Type B pancreatic cell (in vitro differentiated cells): Measurements from ENCODE around the gene METTL26. TPM values are rescaled to one million over a fixed set of nuclear protein-coding genes. Genes with fewer than 3 reads are reported as not detected.

ENCODE experiments used
- DNase-seq: peaks from one replicate; pipeline ENCODE4 v3.0.0; 2021; ENCODE audit warnings: mixed read lengths; ENCODE audit not compliant: unreplicated experiment; ENCODE audit errors: extremely low spot score
- H3K27ac Mint-ChIP-seq: 2 replicates; pipeline ENCODE4 v1.8.0; 2021; ENCODE audit warnings: mild to moderate bottlenecking, mixed read lengths
- H3K27me3 Mint-ChIP-seq: 2 replicates; pipeline ENCODE4 v1.8.0; 2021; ENCODE audit warnings: mixed read lengths
- H3K36me3 Mint-ChIP-seq: 2 replicates; pipeline ENCODE4 v1.8.0; 2021; ENCODE audit warnings: mixed read lengths
- H3K4me1 Mint-ChIP-seq: one replicate; pipeline ENCODE4 v1.8.0; 2021; ENCODE audit warnings: mixed read lengths; ENCODE audit not compliant: unreplicated experiment
- H3K4me3 Mint-ChIP-seq: 2 replicates; pipeline ENCODE4 v1.8.0; 2021; ENCODE audit warnings: mild to moderate bottlenecking, mixed read lengths
- H3K9me3 Mint-ChIP-seq: 2 replicates; pipeline ENCODE4 v1.8.0; 2021; ENCODE audit warnings: mixed read lengths
- total RNA-seq: library from RNA; stranded (reverse); gene quantifications from 2 replicates; pipeline ENCODE4 v1.2.1, GENCODE V29; 2021; ENCODE audit warnings: low replicate concordance
- TF ChIP-seq, protein P1 (sequence below): fragments of 200-600 bp; sonication (generic); conservative IDR thresholded peaks from 2 replicates; pipeline ENCODE4 v1.5.0; 2021; ENCODE audit warnings: antibody characterized with exemption, mild to moderate bottlenecking

The METTL26 gene
- total RNA-seq, 1 donor from 2014 or later: 77.0 TPM

DNA sequence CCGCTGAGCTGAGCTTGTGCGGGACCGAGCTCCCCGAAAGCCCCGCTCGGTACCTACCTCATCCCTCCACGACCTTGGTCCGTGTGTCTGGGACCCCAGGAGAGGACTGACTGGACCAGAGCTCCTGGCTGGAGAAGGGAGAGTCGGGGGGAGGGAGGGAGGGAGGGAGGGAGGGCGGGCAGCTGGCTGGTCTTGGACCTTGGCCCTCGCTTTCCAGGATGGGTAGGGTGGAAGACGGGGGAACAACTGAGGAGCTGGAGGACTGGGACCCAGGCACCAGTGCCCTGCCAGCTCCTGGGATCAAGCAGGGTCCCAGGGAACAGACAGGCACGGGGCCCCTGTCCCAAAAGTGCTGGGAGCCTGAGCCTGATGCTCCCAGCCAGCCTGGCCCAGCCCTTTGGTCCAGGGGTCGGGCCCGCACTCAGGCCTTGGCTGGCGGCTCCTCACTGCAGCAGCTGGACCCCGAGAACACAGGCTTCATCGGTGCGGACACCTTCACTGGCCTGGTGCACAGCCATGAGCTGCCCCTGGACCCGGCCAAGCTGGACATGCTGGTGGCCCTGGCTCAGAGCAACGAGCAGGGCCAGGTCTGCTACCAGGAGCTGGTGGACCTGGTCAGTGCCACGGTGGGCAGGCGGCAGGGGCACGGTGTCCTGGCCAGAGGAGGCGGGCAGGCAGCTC is 39.9 kb upstream of the METTL26 start:
- TF ChIP-seq, protein P1, sequence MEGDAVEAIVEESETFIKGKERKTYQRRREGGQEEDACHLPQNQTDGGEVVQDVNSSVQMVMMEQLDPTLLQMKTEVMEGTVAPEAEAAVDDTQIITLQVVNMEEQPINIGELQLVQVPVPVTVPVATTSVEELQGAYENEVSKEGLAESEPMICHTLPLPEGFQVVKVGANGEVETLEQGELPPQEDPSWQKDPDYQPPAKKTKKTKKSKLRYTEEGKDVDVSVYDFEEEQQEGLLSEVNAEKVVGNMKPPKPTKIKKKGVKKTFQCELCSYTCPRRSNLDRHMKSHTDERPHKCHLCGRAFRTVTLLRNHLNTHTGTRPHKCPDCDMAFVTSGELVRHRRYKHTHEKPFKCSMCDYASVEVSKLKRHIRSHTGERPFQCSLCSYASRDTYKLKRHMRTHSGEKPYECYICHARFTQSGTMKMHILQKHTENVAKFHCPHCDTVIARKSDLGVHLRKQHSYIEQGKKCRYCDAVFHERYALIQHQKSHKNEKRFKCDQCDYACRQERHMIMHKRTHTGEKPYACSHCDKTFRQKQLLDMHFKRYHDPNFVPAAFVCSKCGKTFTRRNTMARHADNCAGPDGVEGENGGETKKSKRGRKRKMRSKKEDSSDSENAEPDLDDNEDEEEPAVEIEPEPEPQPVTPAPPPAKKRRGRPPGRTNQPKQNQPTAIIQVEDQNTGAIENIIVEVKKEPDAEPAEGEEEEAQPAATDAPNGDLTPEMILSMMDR: no peak
- no peak for DNase-seq
- Mint-ChIP-seq H3K27ac (no peak overlapping the region), H3K36me3 (no peaks in the 10 kb centered on the region), H3K9me3 (no peaks in the 10 kb centered on the region), H3K4me3 (no peak overlapping the region), H3K4me1 (no peaks in the 10 kb centered on the region), H3K27me3 (peaks cover 5% of the 10 kb centered on the region)

GRCh38 chr16:674968-675883 is 39.1 kb upstream of the METTL26 start, which contains the start of gene RHBDL1:
Gene RHBDL1 (plus strand): TSS chr16:675671. CDS start chr16:675791, 120 bp downstream.
- H3K27ac Mint-ChIP-seq: peak within 1 kb of the TSS; percentile 29

GRCh38 chr16:674214-674881 is 38.2 kb upstream of the METTL26 start:
- TF ChIP-seq, protein P1: no peak
- no peaks in the 10 kb centered on the region for H3K9me3 Mint-ChIP-seq
- H3K27me3 Mint-ChIP-seq: peaks cover 5% of the 10 kb centered on the region
- DNase-seq: no peak
- no peaks in the 10 kb centered on the region for H3K4me1 Mint-ChIP-seq
- H3K27ac Mint-ChIP-seq: no peak overlapping the region
- H3K36me3 Mint-ChIP-seq: no peaks in the 10 kb centered on the region
- H3K4me3 Mint-ChIP-seq: peak overlapping the region; percentile 69

More at GRCh38 chr16:674968-675883, 39.1 kb upstream of the METTL26 start, which contains the start of gene RHBDL1:
- no peaks in the 10 kb centered on the region for H3K9me3 Mint-ChIP-seq
- H3K4me3 Mint-ChIP-seq: peak within 1 kb of the TSS; percentile 69
- no peaks in the 10 kb centered on the region for H3K36me3 Mint-ChIP-seq
- TF ChIP-seq, protein P1: no peak
- H3K4me1 Mint-ChIP-seq: no peaks in the 10 kb centered on the region
- DNase-seq: no peak
- H3K27me3 Mint-ChIP-seq: peaks cover 5% of the 10 kb centered on the region

GRCh38 chr16:673399-673991 is 37.4 kb upstream of the METTL26 start:
- DNase-seq: no peak
- Mint-ChIP-seq H3K36me3 (no peaks in the 10 kb centered on the region), H3K9me3 (no peaks in the 10 kb centered on the region), H3K4me1 (no peaks in the 10 kb centered on the region), H3K27me3 (peaks cover 5% of the 10 kb centered on the region), H3K4me3 (no peak overlapping the region), H3K27ac (no peak overlapping the region)
- TF ChIP-seq, protein P1: no peak

DNA sequence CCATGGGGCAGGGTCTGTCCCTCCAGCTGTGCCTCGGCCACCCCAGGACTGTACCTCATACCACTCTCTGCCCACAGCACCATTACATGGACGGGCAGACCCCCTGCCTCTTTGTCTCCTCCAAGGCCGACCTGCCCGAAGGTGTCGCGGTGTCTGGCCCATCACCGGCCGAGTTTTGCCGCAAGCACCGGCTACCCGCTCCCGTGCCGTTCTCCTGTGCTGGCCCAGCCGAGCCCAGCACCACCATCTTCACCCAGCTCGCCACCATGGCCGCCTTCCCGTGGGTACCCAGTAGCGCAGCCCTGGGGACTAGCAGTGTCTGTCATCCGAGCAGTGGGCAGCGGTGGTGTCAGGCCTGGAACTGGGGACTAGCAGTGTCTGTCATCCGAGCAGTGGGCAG is 36.7 kb upstream of the METTL26 start:
- H3K27me3 Mint-ChIP-seq: peaks cover 5% of the 10 kb centered on the region
- no peaks in the 10 kb centered on the region for H3K9me3 Mint-ChIP-seq
- no peaks in the 10 kb centered on the region for H3K4me1 Mint-ChIP-seq
- H3K4me3 Mint-ChIP-seq: peak overlapping the region; percentile 28
- no peak for DNase-seq
- H3K36me3 Mint-ChIP-seq: no peaks in the 10 kb centered on the region
- TF ChIP-seq, protein P1: no peak
- no peak overlapping the region for H3K27ac Mint-ChIP-seq
